GM18907 (cell line): ENCODE data around the gene ZNF467.

Source experiments
- ATAC-seq: cut with Tn5 transposase; IDR thresholded peaks from one replicate; pipeline ENCODE4 v1.9.1; 2021; ENCODE audit warnings: mild to moderate bottlenecking, moderate library complexity; ENCODE audit not compliant: unreplicated experiment

The ZNF467 gene

DNA sequence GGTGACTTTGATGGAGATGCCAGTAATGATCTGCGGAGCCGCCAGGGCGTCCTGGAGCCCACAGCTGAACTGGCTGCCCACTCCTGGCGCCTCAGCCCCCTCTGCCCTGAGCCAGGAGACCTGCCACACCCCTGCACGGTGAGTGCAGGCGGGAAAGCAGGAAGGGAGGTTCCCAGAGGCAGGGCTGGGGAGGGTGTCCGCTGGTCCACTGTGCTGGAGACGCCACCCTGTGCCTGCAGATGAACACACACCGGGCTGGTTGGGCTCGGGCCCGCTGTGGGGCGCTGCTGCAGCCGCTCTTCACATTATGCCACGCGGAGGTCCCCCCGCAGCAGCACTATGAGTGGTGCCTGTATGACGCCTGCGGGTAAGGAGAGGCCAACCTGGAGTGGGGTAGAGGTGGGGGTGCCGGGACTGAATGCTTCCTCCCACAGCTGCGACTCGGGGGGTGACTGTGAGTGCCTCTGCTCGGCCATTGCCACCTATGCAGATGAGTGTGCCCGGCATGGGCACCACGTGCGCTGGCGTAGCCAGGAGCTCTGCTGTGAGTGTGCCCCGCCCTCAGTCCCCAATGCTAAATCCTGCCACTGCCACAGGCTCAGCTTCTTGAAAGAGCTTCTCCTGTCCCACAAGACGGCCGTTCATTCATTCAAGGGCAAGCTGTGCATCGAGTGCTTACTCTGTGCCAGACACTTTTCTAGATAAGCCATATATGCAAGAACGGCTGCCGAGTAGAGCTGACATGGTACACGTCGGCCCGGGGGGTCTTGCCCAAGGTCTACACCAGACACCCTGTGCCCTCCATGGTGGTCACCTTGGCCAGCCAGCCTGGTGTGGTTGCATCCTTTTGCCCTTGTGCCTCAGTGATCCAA is 14.3 kb upstream of the ZNF467 start:
- no peak for ATAC-seq

DNA sequence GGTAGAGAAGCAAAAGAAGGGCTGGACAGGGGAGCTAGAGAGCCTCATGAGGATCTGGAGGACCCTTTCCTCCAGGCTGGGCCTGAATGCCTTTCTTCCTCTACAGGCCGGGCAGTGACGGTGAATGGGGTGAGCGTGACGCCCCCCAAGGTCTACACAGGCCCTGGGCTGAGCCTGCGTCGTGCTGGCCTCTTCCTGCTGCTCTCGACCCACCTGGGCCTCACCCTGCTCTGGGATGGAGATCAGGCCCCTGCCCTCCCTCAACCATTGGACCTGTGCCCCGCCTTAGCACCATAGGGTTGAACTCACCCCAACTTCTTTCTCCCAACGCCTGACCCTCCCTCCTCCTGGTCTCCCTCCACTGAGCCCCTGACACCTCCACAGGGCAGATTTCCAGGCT is 12.6 kb upstream of the ZNF467 start:
- ATAC-seq: no peak

DNA sequence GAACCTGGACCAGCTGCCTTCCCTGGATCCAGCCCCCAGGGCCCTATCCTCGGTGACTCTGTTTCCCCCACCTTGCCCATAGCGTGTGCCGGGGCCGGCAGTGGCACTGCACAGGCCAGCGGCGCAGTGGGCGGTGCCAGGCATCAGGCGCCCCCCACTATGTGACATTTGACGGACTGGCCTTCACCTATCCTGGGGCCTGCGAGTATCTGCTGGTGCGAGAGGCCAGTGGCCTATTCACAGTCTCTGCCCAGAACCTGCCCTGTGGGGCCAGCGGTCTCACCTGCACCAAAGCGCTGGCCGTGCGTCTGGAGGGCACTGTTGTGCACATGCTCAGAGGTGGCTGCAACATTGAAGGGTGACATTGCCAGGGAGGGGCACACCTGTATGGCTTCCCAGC is 12.0 kb upstream of the ZNF467 start:
- ATAC-seq: no peak

DNA sequence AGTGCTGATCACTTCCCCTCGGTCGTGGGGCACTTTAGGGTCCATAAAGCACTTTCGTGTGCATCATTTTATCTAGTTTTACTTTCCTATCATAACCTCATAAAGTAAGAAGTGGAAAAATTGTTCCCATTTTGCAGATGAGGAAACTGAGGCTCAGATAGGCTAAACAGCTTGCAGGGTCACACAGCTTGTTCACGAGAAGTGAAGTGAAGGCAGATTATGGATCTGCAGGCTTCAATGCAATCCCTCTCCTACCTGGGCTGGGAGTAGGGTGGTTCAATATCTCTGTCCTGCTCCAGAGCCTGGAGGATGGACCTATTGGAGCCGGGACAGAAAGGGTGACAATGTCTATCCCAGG is 10.8 kb upstream of the ZNF467 start:
- ATAC-seq: no peak

DNA sequence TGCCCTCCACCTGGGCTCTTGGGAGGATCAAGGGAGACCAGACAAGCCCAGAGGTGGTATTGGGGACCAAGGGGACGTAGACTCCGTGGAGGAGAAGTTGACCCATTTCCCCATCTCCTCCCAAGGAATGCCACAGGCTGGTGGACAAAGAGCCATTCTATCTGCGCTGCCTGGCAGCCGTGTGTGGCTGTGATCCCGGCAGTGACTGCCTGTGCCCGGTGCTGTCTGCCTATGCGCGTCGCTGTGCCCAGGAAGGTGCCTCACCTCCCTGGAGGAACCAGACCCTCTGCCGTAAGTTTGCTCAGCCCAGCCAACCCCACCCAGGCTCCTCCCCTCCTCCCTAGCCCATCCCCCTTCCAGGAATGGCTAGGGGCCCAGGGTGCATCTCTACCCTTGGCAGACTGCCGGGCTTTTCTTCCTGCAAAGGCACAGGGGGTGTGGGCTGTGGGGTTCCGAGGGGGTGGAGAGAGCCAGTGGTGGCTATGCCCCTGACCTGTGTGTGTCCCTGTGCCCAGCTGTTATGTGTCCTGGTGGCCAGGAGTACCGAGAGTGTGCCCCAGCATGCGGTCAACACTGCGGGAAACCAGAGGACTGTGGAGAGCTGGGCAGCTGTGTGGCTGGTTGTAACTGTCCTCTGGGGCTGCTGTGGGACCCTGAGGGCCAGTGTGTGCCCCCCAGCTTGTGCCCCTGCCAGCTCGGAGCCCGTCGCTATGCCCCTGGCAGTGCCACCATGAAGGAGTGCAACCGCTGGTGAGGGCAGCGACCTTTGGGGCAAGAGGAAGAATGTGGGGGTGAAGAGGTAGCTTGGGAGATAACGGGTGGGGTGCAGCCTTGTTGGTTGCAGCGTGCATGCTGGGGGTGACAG is 10.2 kb upstream of the ZNF467 start:
- ATAC-seq: no peak

DNA sequence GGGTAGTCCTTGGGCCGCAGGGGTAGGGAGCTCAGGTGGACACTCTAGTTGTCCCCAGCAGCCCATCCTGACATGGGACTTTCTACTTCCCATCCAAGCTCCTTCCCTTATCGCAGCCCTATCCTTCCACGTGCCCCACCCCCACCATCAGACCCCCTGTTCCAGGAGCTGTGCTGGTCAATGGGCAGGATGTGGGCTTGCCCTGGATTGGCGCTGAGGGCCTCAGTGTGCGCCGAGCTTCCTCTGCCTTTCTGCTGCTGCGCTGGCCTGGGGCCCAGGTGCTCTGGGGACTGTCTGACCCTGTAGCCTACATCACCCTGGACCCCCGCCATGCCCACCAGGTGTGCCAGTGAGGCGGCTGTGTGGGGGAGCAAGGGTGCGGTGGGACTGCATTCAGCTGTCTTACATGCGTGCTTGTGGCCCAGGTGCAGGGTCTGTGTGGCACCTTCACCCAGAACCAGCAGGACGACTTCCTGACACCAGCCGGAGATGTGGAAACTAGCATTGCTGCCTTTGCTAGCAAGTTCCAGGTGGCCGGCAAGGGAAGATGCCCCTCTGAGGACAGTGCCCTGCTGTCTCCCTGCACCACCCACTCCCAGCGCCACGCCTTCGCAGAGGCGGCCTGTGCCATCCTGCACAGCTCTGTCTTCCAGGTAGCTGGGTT is 9.4 kb upstream of the ZNF467 start:
- no peak for ATAC-seq

DNA sequence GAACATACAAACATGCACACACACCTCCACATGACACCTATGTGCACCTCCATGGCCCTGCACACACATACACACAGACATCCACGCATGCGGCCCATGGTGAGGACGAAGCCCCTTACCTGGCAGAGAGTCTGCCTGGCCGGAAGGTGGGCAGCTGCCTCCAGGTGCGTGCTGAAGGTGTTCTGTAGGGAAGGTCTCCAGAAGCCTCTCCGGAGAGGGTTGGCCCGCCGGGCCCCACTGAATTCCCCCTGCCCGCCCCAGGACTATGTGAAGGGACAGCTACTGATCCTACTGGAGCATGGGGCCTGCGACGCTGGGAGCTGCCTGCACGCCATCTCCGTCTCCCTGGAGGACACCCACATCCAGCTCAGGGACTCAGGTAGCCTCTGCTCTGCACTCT is 8.5 kb upstream of the ZNF467 start:
- no peak for ATAC-seq

DNA sequence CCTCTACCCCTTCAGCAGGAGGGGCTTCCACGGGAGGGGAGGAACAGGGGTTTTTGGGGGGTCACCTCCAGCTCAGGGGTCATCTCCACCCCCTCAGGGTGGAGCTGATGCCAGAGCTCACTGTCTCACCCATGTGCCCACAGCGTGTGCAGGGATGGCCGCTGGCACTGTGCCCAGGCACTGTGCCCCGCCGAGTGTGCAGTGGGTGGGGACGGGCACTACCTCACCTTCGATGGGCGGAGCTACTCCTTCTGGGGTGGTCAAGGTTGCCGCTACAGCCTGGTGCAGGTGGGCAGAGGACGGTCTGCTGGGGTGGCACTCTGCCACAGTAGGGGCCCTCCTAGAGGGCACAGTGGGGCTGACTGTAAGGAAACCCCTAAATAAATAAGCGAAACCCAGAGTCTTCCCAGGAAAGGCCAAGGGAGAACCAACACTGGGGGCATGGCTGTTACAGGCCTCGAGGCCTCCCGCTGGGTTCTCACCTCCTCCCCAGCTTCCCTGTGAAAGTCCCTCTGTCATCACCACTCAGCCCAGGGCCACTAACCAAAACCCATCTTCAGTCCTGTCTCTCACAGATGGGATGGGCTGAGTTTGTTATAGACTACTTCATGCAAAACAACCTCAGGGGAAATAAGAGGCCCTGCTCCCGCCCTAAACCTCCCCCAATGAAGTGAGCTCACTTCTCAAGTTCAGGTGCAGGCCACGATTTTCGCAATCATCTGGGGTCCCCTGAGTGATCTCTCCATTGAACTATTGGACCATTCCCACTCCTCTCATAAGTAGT is 7.4 kb upstream of the ZNF467 start:
- ATAC-seq: no peak

DNA sequence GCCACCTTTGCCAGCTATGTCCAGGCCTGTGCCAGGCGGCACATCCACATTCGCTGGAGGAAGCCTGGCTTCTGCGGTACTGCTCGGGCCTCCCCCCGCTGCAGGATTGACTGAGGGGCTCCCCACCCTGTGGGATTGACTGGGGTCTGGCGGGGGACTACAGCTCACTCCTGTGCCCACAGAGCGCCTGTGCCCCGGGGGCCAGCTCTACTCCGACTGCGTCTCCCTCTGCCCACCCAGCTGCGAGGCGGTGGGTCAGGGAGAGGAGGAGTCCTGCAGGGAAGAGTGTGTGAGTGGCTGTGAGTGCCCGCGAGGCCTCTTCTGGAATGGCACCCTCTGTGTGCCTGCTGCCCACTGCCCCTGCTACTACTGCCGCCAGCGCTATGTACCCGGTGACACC is 6.7 kb upstream of the ZNF467 start:
- no peak for ATAC-seq

DNA sequence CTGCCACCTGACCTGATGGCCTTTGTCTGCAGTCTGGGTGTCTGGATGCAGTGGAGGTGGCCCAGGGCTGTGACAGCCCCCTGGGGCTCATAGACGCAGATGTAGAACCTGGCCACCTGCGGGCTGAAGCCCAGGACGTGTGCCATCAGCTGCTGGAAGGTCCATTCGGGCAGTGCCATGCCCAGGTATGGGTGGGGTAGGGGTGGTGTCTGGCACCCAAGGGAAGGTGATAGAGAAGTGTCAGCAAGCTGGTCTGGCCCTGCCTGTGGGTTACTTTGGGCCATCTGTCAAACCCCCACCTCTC is 6.1 kb upstream of the ZNF467 start:
- no peak for ATAC-seq

DNA sequence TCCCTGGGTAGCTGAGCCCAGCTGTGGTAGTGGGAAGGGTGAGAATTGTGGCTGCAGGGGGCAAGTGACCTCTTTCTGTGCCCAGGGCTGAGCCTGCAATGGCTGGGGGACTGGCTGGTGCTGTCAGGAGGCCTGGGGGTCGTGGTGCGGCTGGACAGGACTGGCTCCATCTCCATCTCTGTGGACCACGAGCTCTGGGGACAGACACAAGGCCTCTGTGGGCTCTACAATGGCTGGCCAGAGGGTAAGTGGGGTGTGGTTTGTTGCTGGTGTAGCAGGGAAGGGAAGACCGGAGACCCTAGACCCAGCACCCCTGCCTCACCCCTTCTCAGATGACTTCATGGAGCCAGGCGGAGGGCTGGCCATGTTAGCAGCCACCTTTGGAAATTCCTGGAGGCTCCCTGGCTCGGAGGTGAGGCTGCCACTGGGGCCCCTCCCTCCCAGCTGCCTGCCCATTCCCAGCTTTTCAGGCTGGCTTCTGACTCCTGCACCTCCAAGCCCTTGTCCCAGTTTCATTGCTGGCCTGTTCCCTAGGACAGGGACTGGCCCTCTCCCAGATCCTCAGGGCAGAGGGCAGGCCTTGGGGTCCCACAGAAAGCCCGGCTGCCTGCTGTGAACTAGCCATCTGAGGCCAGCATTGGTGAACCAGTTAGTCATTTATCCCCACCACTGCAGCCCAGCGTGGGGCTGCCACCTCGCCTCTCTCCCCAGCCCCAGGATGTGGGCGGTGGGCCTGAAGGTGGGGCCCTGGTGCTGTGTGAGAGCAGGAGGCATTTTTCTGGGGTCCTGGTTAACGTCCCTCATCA is 5.5 kb upstream of the ZNF467 start:
- no peak for ATAC-seq

DNA sequence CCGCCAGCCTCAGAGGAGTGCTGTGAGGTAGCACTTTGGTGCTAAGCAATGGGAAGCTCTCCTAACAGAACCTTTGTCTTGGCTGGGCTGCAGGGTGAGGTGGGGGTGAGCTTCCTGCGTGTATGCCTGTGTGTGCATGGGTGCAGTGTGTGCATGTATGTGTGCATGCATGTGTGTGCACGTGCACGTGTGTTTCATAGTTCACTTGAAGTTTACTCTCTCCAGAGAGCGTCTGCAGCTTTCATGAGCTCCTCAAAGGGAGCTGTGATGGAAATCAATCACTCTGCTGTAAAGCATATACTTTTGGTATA is 4.9 kb upstream of the ZNF467 start:
- ATAC-seq: no peak

DNA sequence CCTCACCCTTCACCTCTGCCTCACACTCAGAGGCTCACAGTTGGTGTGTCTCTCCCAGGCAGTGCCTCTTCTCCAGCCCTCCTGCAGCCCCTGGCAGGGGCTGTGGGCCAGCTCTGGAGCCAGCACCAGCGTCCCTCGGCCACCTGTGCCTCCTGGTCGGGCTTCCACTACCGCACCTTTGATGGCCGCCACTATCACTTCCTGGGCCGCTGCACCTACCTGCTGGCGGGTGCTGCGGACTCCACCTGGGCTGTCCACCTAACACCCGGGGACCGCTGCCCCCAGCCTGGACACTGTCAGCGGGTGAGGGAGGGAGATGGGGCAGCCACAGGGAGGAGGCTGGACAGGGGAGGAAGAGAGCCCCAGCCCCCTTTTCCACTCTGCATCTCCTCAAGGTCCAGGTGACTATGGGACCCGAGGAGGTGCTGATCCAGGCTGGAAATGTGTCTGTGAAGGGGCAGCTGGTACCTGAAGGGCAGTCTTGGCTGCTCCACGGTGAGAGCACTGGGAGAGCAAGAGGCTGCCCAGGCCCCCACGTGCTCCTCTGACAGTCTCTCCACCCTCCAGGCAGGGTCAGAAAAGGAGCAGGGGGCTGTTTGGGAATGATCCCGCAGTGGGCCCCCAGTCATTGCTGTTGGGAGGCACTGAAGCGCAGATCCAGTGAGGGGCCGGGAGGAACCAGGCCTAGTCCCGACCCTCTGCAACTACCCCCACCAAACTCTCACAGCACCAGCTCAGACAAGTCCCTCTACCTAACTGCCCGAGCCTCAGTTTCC is 4.4 kb upstream of the ZNF467 start:
- ATAC-seq: no peak

DNA sequence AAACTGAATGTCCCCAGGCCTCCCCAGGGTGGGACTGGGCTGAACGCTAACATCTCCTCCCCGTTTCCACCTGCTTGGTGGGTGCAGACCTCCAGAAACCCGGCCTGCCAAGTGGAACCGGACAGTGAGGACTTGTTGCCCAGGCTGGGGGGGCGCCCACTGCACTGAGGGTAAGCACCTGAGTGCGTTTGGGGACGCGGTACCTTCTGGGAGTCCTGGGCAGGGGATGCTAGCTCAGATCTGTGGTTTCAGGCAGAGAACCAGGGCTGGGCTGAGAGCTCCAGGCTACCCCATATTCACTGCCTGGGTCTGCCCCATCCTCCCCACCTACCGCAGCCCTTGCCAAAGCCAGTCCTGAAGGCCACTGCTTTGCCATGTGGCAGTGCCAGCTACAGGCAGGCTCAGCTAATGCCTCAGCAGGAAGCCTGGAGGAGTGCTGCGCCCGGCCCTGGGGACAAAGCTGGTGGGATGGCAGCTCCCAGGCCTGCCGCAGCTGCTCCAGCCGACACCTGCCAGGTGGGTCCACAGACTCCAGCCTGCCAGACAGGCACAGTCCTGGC is 3.5 kb upstream of the ZNF467 start:
- no peak for ATAC-seq

DNA sequence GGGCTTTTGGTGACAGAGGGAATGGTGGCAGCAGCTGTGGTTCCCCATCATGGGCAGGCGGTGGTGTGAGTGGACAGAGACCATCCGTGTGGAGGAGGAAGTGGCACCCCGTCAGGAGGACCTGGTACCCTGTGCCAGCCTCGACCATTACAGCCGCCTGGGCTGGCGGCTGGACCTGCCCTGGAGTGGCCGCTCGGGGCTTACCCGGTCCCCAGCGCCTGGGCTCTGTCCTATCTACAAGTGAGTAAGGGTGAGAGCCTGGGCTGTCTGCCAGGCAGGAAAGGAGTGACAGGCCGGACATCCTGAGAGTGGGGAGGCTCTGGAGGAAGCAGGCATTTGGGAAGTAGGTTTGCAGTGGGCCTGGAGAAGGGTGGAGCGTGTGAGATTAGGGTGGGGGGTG is 2.9 kb upstream of the ZNF467 start:
- no peak for ATAC-seq

DNA sequence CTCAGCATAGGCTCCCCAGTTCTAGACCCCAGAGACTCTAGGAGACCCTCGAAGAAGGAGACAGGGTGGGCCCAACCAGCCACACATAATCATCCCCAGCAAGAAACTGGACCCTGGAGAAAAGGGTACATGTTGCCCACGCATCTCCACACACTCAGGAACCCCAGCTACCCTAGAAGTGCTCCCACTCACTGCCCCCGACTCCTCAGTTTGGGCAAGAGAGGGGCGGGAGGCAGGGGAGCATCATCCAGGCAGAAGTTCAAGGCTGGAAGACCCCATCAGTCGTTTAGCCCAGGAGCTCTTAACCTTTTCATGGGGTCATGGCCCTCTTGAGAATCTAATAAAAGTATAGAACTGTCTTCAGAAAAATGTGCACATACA is 1.8 kb upstream of the ZNF467 start:
- no peak for ATAC-seq

DNA sequence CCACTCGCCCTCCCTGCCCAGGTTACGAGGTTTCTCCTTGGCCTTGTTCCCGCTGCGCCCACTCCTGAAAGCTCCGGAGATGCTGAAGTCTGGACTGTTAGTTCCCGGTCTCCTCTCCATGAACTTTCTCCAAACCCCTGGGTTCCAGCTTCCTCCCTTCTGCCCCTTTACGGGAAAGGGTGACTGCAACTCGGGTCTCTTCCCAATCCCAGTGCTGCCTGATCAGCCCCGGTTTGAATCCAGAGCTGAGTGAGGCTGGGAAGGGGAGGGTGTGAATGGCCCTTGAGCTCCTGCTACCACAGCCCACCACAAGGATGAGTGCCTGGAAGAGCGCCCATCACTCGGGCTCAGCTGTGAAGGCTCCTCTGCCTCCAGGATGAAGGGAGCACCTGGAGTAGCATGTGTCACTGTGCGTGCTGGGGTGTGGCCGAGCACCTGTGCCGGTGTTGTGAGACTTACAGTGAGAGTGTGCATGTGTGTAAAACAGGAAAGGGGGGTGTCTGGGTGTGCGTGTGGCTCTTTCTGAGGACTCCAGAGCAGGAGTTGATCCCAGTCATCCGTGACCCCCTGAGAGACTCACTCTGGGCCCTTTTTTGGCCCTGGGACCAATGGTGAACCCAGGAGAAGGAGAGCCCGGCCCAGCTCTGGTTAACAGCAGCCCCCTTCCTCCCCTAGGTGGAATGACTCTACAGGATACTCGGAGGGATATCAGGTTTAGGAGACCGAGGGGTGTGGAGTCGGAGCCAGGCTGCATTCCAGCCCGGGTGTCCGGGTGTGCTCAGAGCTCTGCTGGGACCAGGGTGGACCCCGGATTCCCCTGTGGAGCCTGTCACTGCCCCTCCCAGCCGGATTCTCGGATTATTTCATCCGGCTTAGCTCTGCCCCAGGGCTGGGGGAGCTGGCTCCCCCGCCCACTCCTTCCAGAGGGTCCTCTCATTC is 1.1 kb upstream of the ZNF467 start:
- ATAC-seq: no peak

DNA sequence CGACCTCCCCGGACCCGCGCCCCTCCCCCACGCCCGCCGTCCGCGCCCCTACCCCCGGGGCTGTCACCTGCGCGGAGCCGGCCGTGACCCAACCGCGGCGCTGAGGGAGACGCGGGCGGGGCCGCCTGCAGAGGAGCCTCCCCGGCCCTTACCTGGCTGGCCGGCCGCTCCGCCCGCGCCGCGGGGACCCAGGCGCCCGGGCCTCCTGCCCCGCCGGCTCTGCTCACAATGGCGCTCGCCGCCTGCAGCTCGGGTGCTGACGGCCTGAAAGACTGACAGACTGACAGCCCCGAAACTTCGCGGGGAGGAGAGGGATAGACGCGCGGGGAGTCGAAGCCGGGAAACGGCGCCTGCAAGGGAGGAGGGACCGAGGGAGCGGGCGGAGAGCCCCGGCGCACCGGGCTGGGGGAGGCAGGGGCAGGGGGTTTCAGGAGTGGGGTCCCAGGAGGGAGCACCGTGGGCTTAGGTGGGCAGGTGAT is 393 bp downstream of the ZNF467 start:
- ATAC-seq: no peak
